ENCODE measurements around the gene ZMYND19.
A peak's percentile ranks its signal among the peaks of the same experiment; 100 is the strongest.
"Not testable (repeated sequence)": the region's sequence is repeated elsewhere in the genome, so short reads cannot be mapped to it uniquely, and the experiment has no call there.

The ZMYND19 gene

DNA sequence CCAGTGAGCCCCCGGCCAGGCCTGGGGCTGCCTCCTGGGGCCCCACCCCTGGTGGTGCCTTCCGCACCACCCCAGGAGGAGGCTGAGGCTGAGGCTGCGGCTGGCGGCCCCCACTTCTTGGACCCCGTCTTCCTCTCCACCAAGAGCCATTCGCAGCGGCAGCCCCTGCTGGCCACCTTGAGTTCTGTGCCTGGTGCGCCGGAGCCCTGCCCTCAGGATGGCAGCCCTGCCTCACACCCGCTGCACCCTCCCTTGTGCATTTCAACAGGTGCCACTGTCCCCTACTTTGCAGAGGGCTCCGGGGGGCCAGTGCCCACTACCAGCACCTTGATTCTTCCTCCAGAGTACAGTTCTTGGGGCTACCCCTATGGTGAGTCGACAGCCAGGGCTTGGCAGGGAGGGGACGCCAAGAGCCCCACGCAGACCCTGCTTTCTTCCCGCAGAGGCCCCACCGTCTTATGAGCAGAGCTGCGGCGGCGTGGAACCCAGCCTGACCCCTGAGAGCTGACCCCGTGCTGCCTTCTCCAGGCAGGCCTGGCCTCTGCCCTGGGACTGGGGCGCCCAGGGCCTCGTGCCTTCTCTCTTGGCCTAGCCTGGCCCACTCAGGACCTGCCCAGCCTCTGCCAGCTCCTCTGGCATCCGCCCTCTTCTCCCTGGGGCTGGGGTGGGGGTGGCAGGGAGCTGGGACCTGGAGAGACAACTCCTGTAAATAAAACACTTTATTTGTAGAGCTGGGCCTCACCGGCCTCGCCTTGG, 24.5 kb upstream of the ZMYND19 start:
- DNase-seq (ENCODE audit: low read depth) = no peak

DNA sequence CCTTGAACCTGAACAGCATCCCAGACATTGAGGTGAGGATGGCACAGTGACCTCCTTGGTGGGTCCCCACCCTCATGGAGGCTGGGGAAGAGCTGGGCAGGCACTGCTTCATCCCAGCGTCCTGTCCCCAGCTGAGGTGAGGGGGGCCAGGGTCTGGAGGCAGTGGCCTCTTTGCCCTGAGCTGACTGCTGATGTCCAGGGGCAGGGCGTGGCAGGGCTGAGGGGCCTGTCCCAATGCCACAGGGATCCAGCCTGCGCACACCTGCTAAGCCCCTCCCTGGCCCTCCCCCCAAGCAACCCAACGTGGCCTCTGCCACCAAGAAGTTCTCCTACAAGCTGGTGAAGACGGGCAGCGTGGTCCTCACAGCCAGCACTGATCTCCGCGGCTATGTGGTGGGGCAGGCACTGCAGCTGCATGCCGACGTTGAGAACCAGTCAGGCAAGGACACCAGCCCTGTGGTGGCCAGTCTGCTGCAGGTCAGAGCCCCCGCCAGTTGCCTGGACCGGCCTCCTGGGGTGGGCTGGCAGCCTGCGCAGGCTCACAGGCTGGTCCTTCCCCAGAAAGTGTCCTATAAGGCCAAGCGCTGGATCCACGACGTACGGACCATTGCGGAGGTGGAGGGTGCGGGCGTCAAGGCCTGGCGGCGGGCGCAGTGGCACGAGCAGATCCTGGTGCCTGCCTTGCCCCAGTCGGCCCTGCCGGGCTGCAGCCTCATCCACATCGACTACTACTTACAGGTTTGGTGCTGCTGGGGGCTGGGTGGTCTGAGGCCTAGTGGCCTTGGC, 23.6 kb upstream of the ZMYND19 start:
- DNase-seq (ENCODE audit: low read depth) = no peak

DNA sequence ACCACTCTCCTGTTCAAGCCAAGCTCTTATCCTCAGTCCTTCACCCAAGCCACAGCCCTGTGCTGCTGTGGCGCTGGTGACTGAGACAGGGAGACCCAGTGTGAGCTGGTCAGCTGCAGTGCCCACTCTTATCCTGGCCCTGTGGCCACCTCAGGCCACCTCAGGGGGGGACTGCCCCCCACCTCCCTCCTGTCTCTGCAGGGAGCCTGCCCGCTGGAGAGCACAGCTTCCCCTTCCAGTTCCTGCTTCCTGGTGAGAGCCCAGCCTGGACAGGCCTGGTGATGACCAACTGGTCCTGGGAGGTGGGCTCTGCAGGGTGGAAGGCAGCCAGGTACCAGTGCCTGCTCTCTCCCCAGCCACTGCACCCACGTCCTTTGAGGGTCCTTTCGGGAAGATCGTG, 22.9 kb upstream of the ZMYND19 start:
- DNase-seq (ENCODE audit: low read depth) = no peak

DNA sequence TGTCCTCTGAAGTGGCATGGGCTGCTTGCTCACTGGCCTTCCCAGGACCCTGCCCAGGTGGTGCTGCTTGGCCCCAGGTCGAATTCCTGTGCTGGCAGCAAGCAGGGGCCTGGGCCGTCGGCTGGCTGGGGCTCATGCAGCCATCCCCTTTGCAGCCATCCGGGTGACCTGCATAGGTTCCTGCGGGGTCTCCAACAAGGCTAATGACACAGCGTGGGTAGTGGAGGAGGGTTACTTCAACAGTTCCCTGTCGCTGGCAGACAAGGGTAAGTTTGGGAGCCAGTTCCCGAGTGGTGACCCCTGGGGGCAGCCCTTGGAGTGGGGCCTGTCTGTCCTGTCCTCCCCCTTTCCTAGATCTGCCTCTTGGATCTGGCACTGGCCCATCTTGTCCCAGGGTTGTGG, 22.4 kb upstream of the ZMYND19 start:
- DNase-seq (ENCODE audit: low read depth) = no peak

DNA sequence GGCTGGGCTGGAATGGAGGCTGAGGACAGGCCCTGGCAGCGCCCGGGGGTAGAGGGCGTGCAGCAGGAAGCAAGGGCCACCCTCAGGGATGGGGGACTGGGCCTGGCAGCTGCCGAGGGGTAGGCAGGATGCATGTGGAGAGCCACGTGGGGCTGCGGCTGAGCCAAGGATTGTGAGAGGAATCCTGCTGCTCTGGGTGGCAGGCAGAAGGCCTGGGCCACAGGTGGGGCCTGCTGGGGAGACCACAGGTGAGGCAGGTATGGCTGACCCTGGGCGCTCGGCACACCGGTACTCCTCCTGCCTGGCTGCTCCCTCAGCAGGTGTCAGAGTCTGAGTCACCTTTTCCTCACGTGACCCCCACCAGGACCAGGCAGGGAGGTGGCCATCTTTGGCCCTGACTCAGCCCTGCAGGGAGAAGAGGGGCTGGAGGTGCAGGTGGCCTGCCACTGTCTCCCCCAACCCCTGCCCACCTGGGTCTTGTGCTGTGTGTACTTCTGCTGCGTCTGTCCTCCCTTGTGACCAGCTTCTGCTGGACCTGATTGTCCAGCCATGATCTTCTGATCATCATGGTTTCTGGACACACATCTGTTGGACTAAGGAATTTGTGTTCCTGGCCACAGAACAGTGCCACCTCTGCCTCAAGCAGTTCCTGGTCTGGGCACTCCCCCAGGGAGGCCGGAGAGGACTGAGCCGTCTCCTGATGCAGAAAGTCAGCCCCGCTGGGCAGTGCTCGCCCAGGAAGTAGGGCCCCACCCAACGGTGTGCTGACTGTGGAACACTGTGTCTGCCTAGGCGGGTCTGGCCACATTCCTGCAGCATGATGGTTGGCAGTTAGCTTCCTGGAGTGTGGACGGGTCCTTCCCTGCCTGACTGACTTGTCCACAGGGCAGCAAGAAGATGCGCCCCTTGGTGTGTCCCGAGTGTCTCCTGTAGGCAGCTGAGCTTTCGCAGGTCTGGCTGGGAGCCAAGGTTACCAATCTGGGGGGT, 21.6 kb upstream of the ZMYND19 start:
- DNase-seq (ENCODE audit: low read depth) = peak; percentile 85

DNA sequence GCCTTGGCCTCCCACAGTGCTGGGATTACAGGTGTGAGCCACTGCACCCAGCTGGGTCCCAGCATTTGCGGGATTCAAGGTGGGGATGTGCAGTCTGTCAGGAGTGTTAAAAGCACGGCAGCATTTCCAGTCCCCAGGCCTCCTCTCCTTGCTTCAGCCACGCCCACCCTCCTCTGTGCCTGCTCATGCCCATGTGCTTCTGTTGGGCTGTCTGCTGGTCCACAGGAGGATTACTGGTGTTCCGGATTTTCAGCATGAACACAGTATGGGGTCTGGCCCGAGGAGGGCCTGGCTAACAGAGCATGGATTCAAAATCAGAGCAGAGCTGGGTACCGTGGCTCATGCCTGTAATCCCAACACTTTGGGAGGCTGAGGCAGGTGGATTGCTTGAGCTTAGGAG, 20.6 kb upstream of the ZMYND19 start:
- DNase-seq (ENCODE audit: low read depth) = no peak

DNA sequence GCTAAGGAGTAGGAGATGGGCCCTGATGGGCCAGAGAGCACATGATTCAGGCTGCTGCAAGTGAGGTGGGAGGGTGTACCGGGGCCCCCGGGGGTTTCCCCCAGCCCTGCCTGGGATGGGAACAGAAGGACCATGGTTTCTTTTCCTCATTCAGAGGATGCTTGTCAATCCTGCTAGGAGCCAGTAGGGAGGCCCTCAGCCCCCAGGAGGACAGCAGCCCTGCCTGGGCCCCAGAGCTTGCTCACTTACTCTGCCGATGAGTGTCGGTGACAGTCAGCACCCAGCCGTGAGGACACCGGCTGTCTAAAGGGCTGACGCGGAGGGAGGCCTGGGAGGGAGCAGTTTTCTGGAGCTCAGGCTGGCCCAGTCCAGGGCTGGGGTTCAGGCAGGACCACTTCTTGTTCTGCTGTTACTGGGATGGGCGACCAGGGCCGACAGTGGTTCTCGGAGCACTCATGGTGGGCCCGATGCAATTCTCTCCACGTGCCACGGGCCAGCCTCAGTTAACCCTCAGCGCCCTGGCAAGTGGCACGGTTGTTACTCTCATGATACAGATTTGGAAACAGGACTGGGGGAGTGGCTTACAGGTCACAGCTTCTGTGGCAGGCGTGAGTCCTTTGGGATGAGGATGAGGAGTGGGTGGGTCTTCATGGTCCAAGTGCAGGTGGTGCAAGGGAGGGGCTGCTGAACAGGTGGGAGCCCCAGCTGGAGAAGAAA, 17.0 kb upstream of the ZMYND19 start:
- peak; percentile 54 for DNase-seq (ENCODE audit: low read depth)

DNA sequence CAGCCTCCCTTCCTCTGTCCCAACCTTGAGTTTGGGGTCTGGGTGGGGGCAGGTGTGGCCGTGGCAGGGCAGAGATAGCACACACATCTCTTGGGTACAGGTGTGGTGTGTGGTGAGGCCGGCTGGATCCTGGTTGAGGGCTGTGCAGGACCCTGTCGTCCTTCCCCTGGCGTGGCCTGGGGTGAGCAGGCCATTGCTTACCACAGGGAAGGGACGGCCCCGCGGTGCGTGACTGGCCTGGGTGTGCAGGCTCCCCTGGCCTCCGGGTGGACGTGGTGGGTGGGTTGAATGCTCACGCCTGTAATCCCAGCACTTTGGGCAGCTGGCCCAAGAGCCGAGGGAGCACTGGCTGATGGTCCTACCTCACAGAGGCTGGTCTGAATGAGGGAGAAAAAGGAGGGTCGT, 16.4 kb upstream of the ZMYND19 start:
- DNase-seq (ENCODE audit: low read depth) = peak; percentile 15

DNA sequence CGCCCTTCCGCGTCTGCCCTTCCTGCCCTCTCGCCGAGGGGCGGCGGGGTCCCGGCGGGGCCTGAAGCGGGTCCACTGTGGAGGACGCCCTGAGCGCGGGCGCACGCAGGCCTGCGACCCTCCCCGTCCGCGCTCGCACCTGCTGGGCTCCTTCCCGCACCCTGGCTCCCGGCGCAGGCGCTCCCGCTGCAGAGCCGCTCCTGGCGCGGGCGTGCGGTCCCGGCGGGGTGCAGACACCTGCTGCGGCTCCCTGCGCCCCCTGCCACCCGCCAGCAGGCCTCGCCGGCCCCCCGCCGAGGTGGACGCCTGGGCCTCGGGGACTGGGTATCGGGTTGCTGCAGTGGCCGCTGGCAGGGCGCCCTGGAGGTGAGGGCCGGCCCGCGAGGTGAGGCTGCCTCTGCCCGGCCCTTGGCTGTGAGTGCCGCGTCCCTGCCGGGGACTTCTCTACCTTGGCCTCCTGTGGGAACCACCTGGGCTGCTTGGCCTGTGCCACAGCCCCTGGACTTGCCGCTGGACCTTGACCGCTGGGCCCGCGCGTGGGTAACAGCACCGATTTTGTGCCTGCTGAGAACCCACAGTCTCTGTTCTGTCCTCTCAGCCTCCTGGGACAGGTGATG, 15.8 kb upstream of the ZMYND19 start:
- DNase-seq (ENCODE audit: low read depth) = peak; percentile 15

DNA sequence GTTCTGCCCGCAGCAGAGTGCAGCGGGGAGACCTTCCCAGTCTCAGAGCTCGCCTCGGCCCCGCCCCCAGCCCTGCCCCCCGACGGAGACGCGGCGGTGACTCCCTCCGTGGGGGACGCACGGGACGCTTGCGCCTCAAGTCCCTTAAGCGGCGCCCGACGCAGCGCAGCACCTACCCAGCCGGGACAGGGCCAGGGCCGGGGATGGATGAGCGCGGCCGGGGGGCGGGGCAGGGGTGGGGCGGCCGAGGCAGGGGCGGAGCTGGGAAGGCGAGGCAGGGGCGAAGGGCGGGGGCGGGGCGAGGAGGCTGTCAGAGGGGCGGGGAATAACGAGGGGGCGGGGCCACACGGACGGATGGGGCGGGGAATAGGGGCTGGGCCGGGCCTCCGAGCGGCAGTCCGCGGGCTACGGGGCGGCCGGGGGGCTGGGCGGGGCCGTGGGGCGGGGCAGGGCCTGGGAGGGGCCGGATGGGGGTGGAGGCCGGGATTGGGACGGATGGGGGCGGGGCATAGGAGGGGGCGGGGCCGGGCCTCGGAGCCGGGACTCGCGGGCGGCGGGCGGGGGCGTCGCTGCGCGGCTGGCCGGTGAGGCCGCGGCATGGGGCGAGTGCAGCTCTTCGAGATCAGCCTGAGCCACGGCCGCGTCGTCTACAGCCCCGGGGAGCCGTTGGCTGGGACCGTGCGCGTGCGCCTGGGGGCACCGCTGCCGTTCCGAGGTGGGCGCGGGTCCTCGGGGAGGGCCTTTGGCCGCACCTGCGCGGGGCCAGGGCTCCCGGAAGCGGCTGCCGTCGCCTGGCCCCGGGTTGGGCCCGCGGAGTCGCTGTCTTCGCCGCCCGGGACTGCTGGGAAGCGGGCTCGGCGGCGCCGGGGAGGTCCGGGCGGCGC, 15.1 kb upstream of the ZMYND19 start, which contains the start of gene ARRDC1:
ARRDC1 (plus strand) TSS at position 566 of the 884 bp plus-strand sequence; CDS start at position 598, 32 bp downstream.
- peak; percentile 96 for DNase-seq (ENCODE audit: low read depth)

DNA sequence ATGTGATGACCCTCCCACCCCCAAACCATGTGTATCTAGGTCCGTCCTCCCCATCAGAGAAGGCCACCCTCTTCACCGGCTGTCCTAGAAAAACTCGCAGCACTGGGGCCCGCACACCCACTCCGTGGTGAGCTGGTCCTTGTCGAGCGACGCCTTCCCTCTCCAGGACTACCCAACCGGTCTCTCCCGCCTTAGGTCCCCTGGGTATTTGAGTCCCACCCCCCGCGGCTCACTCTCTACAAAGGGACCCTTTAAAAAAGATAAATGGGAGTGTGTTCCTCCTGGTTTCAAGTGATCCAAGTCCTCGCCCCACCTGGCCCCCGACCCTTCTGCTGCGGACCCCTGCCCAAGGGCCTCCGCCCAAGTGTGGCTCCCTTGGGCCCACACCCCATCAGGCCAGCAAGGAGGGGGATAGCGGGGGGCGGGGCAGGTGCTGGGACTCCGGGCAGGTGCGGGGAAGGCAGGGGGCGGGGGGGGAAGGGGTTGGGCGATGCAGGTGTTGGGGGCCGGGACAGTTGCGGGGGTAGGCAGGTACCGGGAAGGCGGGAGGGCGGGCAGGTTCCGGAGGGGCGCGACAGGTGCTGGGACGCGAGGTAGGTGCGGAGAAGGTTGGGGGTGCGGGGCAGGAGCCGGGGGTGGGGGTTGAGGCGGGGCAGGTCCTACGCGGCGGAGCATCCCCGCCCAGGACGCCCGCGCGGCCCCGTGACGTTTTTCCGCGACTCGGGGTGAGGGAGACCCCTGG, 14.2 kb upstream of the ZMYND19 start:
- DNase-seq (ENCODE audit: low read depth) = no peak

DNA sequence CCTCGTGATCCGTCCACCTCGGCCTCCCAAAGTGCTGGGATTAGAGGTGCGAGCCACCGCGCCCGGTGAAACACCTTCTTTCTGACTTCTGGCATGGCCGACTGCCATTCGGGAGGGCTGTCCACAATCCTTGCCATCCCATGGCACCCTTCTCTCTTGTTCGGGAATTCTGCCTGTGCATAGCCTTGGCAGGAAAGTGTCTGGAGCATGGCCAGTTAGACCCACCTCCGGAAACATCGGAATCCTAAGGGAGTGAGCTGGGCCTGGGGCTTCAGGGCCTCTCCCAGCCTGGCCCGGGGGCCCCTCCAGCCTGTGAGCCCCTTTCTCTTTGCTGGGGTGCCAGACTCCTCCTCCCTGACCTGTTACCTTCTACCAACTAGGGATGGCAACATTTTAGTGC, 13.6 kb upstream of the ZMYND19 start:
- DNase-seq (ENCODE audit: low read depth) = no peak

DNA sequence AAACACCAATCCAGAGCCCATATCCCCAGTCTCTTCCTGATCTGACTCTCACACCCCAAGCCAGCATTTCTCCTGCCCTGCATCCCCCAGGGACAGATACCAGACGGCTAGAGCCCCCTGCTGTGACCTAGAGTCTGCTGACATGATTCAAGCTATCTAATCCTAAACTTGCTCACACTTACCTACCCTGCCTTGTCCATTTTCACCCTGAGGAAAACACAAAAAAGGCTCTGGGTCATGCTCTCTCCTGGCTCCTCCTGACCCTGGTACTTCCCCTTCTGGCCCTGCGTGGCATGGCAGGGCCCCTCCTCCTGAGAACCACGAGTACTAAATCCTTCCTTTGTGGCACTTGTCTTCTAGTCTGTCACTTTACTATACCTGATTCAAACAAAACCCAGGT, 12.3 kb upstream of the ZMYND19 start:
- no peak for DNase-seq (ENCODE audit: low read depth)

DNA sequence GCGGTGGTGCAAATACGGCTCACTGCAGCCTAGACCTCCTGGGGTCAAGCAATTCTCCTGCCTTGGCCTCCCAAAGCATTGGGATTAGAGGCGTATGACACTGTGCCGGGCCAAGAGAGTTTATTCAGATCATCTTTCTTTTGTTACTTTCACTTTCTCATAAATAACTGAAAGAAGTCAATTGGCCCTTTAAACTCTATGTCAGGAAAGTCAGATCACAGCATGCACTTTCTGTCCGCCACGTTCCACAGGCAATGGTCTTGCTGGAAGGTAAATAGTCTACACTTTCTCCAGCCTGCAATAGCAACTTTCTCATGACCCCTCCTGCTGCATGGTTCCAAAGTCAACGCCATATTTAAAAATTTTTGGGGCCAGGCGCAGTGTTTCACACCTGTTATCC, 8.6 kb upstream of the ZMYND19 start:
- no peak for DNase-seq (ENCODE audit: low read depth)

DNA sequence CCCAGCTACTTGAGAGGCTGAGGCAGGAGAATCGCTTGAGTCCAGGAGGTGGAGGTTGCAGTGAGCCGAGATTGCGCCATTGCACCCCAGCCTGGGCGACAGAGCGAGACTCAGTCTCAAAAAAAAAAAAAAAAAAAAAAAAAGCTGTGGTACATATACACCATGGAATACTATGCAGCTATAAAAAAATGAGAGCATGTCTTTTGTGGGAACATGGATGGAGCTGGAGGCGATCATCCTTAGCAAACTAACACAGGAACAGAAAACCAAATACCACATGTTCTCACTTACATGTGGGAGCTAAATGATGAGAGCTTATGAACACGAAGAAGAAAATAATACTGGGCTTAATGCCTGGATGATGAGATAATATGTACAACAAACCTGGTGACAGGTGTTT, 6.3 kb upstream of the ZMYND19 start:
- DNase-seq (ENCODE audit: low read depth) = not testable (repeated sequence)

DNA sequence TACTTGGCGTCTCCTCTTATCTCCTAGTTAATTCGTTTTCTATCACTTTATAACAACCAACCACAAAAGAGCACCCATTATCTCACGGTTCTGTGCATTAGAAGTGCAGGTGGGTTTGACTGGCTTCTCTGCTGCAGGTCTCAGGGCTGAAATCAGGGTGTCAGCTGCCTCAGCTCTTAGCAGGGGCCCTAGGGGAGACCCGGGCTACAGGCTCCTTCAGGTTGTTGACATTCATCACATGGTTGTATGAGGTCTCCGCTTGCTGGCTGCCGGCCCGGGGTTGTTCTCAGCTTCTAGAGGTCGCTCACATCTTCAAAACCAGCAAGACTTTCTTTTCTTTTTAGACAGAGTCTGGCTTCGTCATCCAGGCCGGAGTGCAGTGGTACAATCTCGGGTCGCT, 2.9 kb upstream of the ZMYND19 start:
- no peak for DNase-seq (ENCODE audit: low read depth)

DNA sequence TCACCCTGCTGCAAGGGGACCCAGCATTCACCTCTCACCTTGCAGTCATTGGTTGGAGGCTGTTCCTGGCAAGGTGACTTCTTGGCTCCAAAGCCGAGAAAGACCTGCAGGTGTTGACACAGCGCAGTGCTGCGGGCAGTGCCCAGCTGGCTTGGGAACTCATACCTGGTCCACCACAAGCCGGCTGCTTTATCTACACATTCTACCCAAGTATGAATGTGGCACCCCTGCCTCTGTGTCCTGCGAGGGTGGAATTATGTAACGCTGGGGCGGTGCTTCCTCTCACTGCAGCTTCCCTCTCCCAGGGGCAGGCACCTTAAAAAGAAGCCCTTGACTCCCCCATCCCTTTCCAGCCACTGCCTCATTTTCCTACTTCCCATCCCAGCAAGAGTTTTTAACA, 2.5 kb upstream of the ZMYND19 start:
- no peak for DNase-seq (ENCODE audit: low read depth)

DNA sequence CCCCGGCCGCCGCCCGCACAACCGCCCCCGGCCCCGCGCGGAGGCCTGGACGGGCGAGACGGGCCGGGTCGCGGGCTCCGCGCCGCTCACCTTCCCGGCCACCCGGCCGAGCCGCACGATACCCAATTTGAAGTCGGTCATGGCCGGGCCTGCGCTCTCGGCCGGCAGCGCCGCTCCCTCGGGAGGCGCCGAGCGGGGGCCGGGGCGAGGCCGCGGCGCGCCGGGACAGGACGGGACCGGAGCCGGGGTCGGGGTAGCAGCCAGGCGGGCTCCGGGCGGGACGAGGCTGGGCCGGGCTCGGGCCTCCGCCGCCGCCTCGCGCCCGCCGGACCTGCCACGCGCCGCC, 216 bp downstream of the ZMYND19 start:
- DNase-seq (ENCODE audit: low read depth) = no peak

DNA sequence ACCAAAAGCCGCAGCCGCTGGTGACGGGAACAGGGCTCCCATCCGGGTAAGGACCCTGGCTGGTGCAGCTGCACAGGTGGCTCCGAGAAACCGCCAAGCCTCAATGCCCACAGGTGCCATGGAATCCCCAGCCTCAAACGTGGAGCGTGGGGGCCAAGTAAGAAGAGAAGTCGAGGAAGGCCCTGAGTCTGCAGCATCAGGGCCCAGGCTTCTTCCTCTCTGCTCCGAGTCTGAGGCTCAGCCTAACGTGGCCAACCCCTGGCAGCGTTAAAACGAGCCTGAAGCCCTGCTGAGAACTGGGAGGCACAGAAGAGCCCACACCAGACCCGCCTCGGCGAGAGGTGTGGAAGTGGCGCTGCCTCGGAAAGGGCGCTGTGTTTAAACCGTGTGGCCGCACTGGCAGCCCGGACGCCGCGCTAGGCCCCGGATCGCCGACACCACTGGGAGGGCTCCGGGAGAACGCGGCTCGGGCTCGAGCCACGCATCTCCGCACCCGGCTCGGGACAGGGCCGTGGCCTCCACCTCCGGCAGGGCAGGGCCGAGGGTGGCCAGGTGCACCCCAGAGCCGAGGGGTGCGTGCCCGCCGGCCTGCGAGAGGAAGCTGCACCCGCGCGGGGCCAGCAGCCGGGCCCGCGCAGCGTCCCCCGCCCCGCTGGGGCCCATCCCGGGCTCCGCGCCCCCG, 730 bp downstream of the ZMYND19 start:
- peak; percentile 38 for DNase-seq (ENCODE audit: low read depth)

Data from EH (cell line).